ENCODE measurements around the gene MAGEF1. TPM values are rescaled to one million over a fixed set of nuclear protein-coding genes. Genes with fewer than 3 reads are reported as not detected.
A peak's percentile ranks its signal among the peaks of the same experiment; 100 is the strongest.

Gene MAGEF1
- total and polyA plus RNA-seq, 9 of the 15 experiments (the other 6 are each of a cell fraction or from before 2014, with no cell fraction given) = 1.5 to 39.1 (median 19.8) TPM

DNA sequence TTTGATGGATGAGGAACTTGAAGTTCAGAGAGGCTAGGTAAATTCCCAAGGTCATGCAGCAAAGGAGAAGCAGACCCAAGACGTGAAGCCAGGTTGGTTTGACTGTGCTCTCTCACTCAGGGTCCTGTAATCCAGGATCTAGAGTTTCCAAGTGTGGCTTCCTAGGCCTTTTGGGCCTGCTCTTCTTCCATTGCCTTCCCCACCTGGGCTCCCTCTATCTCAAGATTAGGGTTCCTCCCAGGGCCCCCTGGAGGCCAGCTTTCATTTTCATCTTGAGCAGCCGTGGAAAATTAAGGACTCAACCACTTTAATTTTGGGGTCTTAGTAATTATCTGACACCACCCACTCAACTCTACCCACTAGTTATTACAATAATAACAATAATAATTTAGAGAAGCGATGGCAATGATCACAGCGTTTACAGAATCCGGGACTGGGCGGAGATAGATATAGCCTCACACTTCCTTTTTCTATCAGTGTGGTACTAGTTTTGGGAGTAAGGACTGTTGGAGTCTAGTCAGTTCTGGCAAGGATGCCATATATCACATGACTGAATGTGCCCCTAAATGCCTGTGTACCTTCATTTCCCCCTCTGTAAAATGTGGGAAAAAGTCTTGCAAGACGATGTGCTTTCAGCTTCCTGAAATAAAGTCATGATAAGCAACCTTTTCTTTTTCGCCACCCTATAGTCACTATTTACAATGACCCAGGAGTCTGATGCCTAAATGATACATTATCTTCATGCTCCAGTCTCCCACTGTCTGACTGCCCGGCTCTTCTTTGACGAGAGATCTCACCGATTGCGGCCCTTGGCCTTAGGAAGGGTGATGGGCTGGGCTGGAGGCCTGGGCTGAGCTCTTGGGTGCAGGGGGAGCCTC lies 30.2 kb upstream of the MAGEF1 start (continued):
- TF ChIP-seq, protein P1, sequence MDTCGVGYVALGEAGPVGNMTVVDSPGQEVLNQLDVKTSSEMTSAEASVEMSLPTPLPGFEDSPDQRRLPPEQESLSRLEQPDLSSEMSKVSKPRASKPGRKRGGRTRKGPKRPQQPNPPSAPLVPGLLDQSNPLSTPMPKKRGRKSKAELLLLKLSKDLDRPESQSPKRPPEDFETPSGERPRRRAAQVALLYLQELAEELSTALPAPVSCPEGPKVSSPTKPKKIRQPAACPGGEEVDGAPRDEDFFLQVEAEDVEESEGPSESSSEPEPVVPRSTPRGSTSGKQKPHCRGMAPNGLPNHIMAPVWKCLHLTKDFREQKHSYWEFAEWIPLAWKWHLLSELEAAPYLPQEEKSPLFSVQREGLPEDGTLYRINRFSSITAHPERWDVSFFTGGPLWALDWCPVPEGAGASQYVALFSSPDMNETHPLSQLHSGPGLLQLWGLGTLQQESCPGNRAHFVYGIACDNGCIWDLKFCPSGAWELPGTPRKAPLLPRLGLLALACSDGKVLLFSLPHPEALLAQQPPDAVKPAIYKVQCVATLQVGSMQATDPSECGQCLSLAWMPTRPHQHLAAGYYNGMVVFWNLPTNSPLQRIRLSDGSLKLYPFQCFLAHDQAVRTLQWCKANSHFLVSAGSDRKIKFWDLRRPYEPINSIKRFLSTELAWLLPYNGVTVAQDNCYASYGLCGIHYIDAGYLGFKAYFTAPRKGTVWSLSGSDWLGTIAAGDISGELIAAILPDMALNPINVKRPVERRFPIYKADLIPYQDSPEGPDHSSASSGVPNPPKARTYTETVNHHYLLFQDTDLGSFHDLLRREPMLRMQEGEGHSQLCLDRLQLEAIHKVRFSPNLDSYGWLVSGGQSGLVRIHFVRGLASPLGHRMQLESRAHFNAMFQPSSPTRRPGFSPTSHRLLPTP (IDR thresholded peaks at IDR 0.05; ENCODE audit: borderline replicate concordance, extremely low read depth, insufficient read length) = no peak
- TF ChIP-seq CREM (IDR thresholded peaks at IDR 0.05; ENCODE audit: low read depth) = peak; percentile 45; the same call in 1 of the 2 replicates
- TF ChIP-seq MCM7 (IDR thresholded peaks at IDR 0.05) = no peak
- TF ChIP-seq ZNF77 (CRISPR knock-in tag; IDR thresholded peaks at IDR 0.05) = no peak
- TF ChIP-seq, protein P2, sequence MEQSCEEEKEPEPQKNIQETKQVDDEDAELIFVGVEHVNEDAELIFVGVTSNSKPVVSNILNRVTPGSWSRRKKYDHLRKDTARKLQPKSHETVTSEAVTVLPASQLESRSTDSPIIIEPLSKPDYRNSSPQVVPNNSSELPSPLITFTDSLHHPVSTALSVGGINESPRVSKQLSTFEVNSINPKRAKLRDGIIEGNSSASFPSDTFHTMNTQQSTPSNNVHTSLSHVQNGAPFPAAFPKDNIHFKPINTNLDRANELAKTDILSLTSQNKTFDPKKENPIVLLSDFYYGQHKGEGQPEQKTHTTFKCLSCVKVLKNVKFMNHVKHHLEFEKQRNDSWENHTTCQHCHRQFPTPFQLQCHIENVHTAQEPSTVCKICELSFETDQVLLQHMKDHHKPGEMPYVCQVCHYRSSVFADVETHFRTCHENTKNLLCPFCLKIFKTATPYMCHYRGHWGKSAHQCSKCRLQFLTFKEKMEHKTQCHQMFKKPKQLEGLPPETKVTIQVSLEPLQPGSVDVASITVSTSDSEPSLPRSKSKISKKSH (CRISPR knock-in tag; IDR thresholded peaks at IDR 0.05) = no peak
- TF ChIP-seq, protein P3, sequence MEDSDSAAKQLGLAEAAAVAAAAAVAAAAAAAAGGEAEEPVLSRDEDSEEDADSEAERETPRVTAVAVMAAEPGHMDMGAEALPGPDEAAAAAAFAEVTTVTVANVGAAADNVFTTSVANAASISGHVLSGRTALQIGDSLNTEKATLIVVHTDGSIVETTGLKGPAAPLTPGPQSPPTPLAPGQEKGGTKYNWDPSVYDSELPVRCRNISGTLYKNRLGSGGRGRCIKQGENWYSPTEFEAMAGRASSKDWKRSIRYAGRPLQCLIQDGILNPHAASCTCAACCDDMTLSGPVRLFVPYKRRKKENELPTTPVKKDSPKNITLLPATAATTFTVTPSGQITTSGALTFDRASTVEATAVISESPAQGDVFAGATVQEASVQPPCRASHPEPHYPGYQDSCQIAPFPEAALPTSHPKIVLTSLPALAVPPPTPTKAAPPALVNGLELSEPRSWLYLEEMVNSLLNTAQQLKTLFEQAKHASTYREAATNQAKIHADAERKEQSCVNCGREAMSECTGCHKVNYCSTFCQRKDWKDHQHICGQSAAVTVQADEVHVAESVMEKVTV (CRISPR knock-in tag; IDR thresholded peaks at IDR 0.05) = no peak
- TF ChIP-seq TCF7L2 (IDR thresholded peaks at IDR 0.05; ENCODE audit: low read depth, low read length) = no peak
- TF ChIP-seq, protein P4, sequence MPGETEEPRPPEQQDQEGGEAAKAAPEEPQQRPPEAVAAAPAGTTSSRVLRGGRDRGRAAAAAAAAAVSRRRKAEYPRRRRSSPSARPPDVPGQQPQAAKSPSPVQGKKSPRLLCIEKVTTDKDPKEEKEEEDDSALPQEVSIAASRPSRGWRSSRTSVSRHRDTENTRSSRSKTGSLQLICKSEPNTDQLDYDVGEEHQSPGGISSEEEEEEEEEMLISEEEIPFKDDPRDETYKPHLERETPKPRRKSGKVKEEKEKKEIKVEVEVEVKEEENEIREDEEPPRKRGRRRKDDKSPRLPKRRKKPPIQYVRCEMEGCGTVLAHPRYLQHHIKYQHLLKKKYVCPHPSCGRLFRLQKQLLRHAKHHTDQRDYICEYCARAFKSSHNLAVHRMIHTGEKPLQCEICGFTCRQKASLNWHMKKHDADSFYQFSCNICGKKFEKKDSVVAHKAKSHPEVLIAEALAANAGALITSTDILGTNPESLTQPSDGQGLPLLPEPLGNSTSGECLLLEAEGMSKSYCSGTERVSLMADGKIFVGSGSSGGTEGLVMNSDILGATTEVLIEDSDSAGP (CRISPR knock-in tag; IDR thresholded peaks at IDR 0.05) = no peak
- TF ChIP-seq, protein P5, sequence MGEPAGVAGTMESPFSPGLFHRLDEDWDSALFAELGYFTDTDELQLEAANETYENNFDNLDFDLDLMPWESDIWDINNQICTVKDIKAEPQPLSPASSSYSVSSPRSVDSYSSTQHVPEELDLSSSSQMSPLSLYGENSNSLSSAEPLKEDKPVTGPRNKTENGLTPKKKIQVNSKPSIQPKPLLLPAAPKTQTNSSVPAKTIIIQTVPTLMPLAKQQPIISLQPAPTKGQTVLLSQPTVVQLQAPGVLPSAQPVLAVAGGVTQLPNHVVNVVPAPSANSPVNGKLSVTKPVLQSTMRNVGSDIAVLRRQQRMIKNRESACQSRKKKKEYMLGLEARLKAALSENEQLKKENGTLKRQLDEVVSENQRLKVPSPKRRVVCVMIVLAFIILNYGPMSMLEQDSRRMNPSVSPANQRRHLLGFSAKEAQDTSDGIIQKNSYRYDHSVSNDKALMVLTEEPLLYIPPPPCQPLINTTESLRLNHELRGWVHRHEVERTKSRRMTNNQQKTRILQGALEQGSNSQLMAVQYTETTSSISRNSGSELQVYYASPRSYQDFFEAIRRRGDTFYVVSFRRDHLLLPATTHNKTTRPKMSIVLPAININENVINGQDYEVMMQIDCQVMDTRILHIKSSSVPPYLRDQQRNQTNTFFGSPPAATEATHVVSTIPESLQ (CRISPR knock-in tag; IDR thresholded peaks at IDR 0.05) = no peak
- TF ChIP-seq ETS2 (tag; IDR thresholded peaks at IDR 0.05; ENCODE audit: borderline replicate concordance, poor library complexity, severe bottlenecking) = no peak
- TF ChIP-seq DPF2 (IDR thresholded peaks at IDR 0.05) = peak; percentile 93
- peak; percentile 47; the same call in 1 of the 2 replicates for TF ChIP-seq CXXC5 (CRISPR knock-in tag; IDR thresholded peaks at IDR 0.05)
- TF ChIP-seq PCBP1 (IDR thresholded peaks at IDR 0.05; ENCODE audit: low read depth, low read length, poor library complexity, severe bottlenecking) = no peak
- TF ChIP-seq ZNF431 (CRISPR knock-in tag; IDR thresholded peaks at IDR 0.05) = no peak
- TF ChIP-seq PTTG1 (tag; IDR thresholded peaks at IDR 0.05; ENCODE audit: low read depth) = no peak
